ENCODE results near the gene DNAJC7. TPM values are rescaled to one million over a fixed set of nuclear protein-coding genes. Genes with fewer than 3 reads are reported as not detected.
A peak's percentile ranks its signal among the peaks of the same experiment; 100 is the strongest.

DNAJC7 gene
- total RNA-seq, result 100 to 1,000 TPM in 4 of 8 experiments, 10 to 100 TPM in 4; 56.4 to 143 (median 93.6) TPM

- 0 to 6% (median 0%) methylated on average over 1 to 25 of the region's 70 CpGs; no CpG with 5 or more reads in 2 of the 10 experiments for WGBS, 10 experiments
- peak; percentile 83 to 90 (median 88) for ATAC-seq (replicated peaks in 6 of 8)
- Histone ChIP-seq H3K4me1 (replicated peaks in 1 of 2) (peaks cover 8 to 20% of the 10 kb centered on the region in 2 donors), H3K27ac (peak within 1 kb of the TSS; percentile 97 to 99), H3K4me3 (peak within 1 kb of the TSS; percentile 62 to 91 (median 66))
- in situ Hi-C loops (cut with MboI; ENCODE audit: low pct_unique_long_range_greater_than_20kb in 2 of 9, low sequenced_read_pairs in 9 of 9, unreplicated experiment in 9 of 9), result no loop called here
These were observed at the start of gene DNAJC7 for GRCh38 chr17:42016941-42017865. Gene DNAJC7, minus strand, starts transcription at chr17:42017439. Its CDS starts 23 bp downstream, at chr17:42017416.

- 20 to 92% (median 77%) methylated on average over 1 to 2 of the region's 2 CpGs; no CpG with 5 or more reads in 5 of the 10 experiments for WGBS, 10 experiments
- no peak for ATAC-seq (replicated peaks in 6 of 8)
- Histone ChIP-seq H3K27ac (no peak overlapping the region), H3K4me1 (replicated peaks in 1 of 2) (peaks cover 7 to 17% of the 10 kb centered on the region in 2 donors), H3K4me3 (no peak overlapping the region)
- in situ Hi-C loops (cut with MboI; ENCODE audit: low pct_unique_long_range_greater_than_20kb in 2 of 9, low sequenced_read_pairs in 9 of 9, unreplicated experiment in 9 of 9), result no loop called here
These were observed 48.0 kb upstream of the DNAJC7 start for GRCh38 chr17:42065201-42065600.

GRCh38 chr17:42062681-42063080 lies 45.4 kb upstream of the DNAJC7 start:
- Histone ChIP-seq H3K27ac (no peak overlapping the region), H3K4me1 (replicated peaks in 1 of 2) (peaks cover 3 to 7% of the 10 kb centered on the region in 2 donors), H3K4me3 (no peak overlapping the region)
- in situ Hi-C loops (cut with MboI; ENCODE audit: low pct_unique_long_range_greater_than_20kb in 2 of 9, low sequenced_read_pairs in 9 of 9, unreplicated experiment in 9 of 9), result no loop called here
- no peak for ATAC-seq (replicated peaks in 6 of 8)
- WGBS, 10 experiments, result 80% methylated on average over 1 to 4 of the region's 14 CpGs; no CpG with 5 or more reads in 8 of the 10 experiments

GRCh38 chr17:42061646-42062487 lies 44.6 kb upstream of the DNAJC7 start:
- no peak overlapping the region for H3K27ac ChIP-seq
- WGBS, 10 experiments, result 65 to 100% (median 88%) methylated on average over 1 to 2 of the region's 5 CpGs; no CpG with 5 or more reads in 5 of the 10 experiments
- ATAC-seq (replicated peaks in 6 of 8), result no peak
- H3K4me3 ChIP-seq, result no peak overlapping the region
- H3K4me1 ChIP-seq (replicated peaks in 1 of 2), result peaks cover 0 to 3% of the 10 kb centered on the region in 2 donors
- in situ Hi-C loops (cut with MboI; ENCODE audit: low pct_unique_long_range_greater_than_20kb in 2 of 9, low sequenced_read_pairs in 9 of 9, unreplicated experiment in 9 of 9), result no loop called here

GRCh38 chr17:42060231-42060630 lies 43.0 kb upstream of the DNAJC7 start:
- 70 to 100% (median 90%) methylated on average over 1 to 2 of the region's 4 CpGs; no CpG with 5 or more reads in 6 of the 10 experiments for WGBS, 10 experiments
- ATAC-seq (replicated peaks in 6 of 8), result no peak
- Histone ChIP-seq H3K4me3 (no peak overlapping the region), H3K4me1 (replicated peaks in 1 of 2) (peaks cover 3% of the 10 kb centered on the region in 2 donors), H3K27ac (no peak overlapping the region)
- in situ Hi-C loops (cut with MboI; ENCODE audit: low pct_unique_long_range_greater_than_20kb in 2 of 9, low sequenced_read_pairs in 9 of 9, unreplicated experiment in 9 of 9), result no loop called here

- Histone ChIP-seq H3K4me3 (no peak overlapping the region), H3K27ac (no peak overlapping the region), H3K4me1 (replicated peaks in 1 of 2) (peaks cover 3% of the 10 kb centered on the region in 2 donors)
- ATAC-seq (replicated peaks in 6 of 8), result no peak
- in situ Hi-C loops (cut with MboI; ENCODE audit: low pct_unique_long_range_greater_than_20kb in 2 of 9, low sequenced_read_pairs in 9 of 9, unreplicated experiment in 9 of 9), result no loop called here
- 63 to 80% (median 71%) methylated on average over 1 to 2 of the region's 4 CpGs; no CpG with 5 or more reads in 7 of the 10 experiments for WGBS, 10 experiments
These were observed 42.6 kb upstream of the DNAJC7 start for GRCh38 chr17:42059815-42060214.

- no peak overlapping the region for H3K27ac ChIP-seq
- ATAC-seq (replicated peaks in 6 of 8), result peak in 1 of 8 experiments; percentile 5
- no peak overlapping the region for H3K4me3 ChIP-seq
- in situ Hi-C loops (cut with MboI; ENCODE audit: low pct_unique_long_range_greater_than_20kb in 2 of 9, low sequenced_read_pairs in 9 of 9, unreplicated experiment in 9 of 9), result no loop called here
- WGBS, 10 experiments, result 30 to 93% methylated on average over 2 to 4 of the region's 7 CpGs; no CpG with 5 or more reads in 8 of the 10 experiments
- H3K4me1 ChIP-seq (replicated peaks in 1 of 2), result peaks cover 3 to 7% of the 10 kb centered on the region in 2 donors
These were observed 40.8 kb upstream of the DNAJC7 start for GRCh38 chr17:42058063-42058462.

- Histone ChIP-seq H3K27ac (no peak overlapping the region), H3K4me3 (no peak overlapping the region), H3K4me1 (replicated peaks in 1 of 2) (peaks cover 3 to 7% of the 10 kb centered on the region in 2 donors)
- no peak for ATAC-seq (replicated peaks in 6 of 8)
- 25 to 43% methylated on average over 1 of the region's 3 CpGs; no CpG with 5 or more reads in 8 of the 10 experiments for WGBS, 10 experiments
- in situ Hi-C loops (cut with MboI; ENCODE audit: low pct_unique_long_range_greater_than_20kb in 2 of 9, low sequenced_read_pairs in 9 of 9, unreplicated experiment in 9 of 9), result no loop called here
These were observed 39.4 kb upstream of the DNAJC7 start for GRCh38 chr17:42056635-42057034.

- no peak overlapping the region for H3K27ac ChIP-seq
- in situ Hi-C loops (cut with MboI; ENCODE audit: low pct_unique_long_range_greater_than_20kb in 2 of 9, low sequenced_read_pairs in 9 of 9, unreplicated experiment in 9 of 9), result no loop called here
- ATAC-seq (replicated peaks in 6 of 8), result peak in 3 of 8 experiments; percentile 23 to 58 (median 43)
- no peak overlapping the region for H3K4me3 ChIP-seq
- peaks cover 3 to 14% of the 10 kb centered on the region in 2 donors for H3K4me1 ChIP-seq (replicated peaks in 1 of 2)
- WGBS, 10 experiments, result 0 to 80% (median 41%) methylated on average over 1 to 4 of the region's 6 CpGs; no CpG with 5 or more reads in 7 of the 10 experiments
These were observed 38.3 kb upstream of the DNAJC7 start for GRCh38 chr17:42055496-42055895.

- WGBS, 10 experiments, result no CpG with 5 or more reads among the region's 3 CpGs
- no peak for ATAC-seq (replicated peaks in 6 of 8)
- in situ Hi-C loops (cut with MboI; ENCODE audit: low pct_unique_long_range_greater_than_20kb in 2 of 9, low sequenced_read_pairs in 9 of 9, unreplicated experiment in 9 of 9), result no loop called here
- no peak overlapping the region for H3K27ac ChIP-seq
- peaks cover 3 to 14% of the 10 kb centered on the region in 2 donors for H3K4me1 ChIP-seq (replicated peaks in 1 of 2)
- no peak overlapping the region for H3K4me3 ChIP-seq
These were observed 37.8 kb upstream of the DNAJC7 start for GRCh38 chr17:42055027-42055426.

- 5 to 60% (median 20%) methylated on average over 1 to 4 of the region's 12 CpGs; no CpG with 5 or more reads in 6 of the 10 experiments for WGBS, 10 experiments
- no peak overlapping the region for H3K4me3 ChIP-seq
- in situ Hi-C loops (cut with MboI; ENCODE audit: low pct_unique_long_range_greater_than_20kb in 2 of 9, low sequenced_read_pairs in 9 of 9, unreplicated experiment in 9 of 9), result no loop called here
- no peak overlapping the region for H3K27ac ChIP-seq
- peak in 1 of 8 experiments; percentile 22 for ATAC-seq (replicated peaks in 6 of 8)
- H3K4me1 ChIP-seq (replicated peaks in 1 of 2), result peaks cover 3 to 14% of the 10 kb centered on the region in 2 donors
These were observed 36.7 kb upstream of the DNAJC7 start for GRCh38 chr17:42053731-42054500.

- no peak overlapping the region for H3K27ac ChIP-seq
- WGBS, 10 experiments, result 0 to 100% (median 68%) methylated on average over 1 to 5 of the region's 6 CpGs; no CpG with 5 or more reads in 4 of the 10 experiments
- H3K4me1 ChIP-seq (replicated peaks in 1 of 2), result peaks cover 3 to 14% of the 10 kb centered on the region in 2 donors
- H3K4me3 ChIP-seq, result no peak overlapping the region
- in situ Hi-C loops (cut with MboI; ENCODE audit: low pct_unique_long_range_greater_than_20kb in 2 of 9, low sequenced_read_pairs in 9 of 9, unreplicated experiment in 9 of 9), result no loop called here
- ATAC-seq (replicated peaks in 6 of 8), result no peak
These were observed 35.2 kb upstream of the DNAJC7 start for GRCh38 chr17:42052346-42052877.
